ENCODE measurements around the gene TULP4.
"Not testable (repeated sequence)": the region's sequence is repeated elsewhere in the genome, so short reads cannot be mapped to it uniquely, and the experiment has no call there.

Gene TULP4

GRCh38 chr6:158312165-158312564, at the start of gene TULP4:
Gene TULP4 (plus strand): TSS chr6:158312465. CDS start chr6:158314017, 1,552 bp downstream.
- no peak for FAIRE-seq

- no peak for FAIRE-seq
These were observed 49.5 kb upstream of the TULP4 start for GRCh38 chr6:158262755-158263154.

GRCh38 chr6:158264180-158264579, 48.1 kb upstream of the TULP4 start:
- no peak for FAIRE-seq

GRCh38 chr6:158266131-158266530, 46.1 kb upstream of the TULP4 start:
- FAIRE-seq: no peak

- FAIRE-seq: no peak
These were observed 43.7 kb upstream of the TULP4 start for GRCh38 chr6:158268361-158269147.

- no peak for FAIRE-seq
These were observed 42.6 kb upstream of the TULP4 start for GRCh38 chr6:158269657-158270056.

GRCh38 chr6:158270389-158271127, 41.7 kb upstream of the TULP4 start:
- no peak for FAIRE-seq

GRCh38 chr6:158272324-158272723, 39.9 kb upstream of the TULP4 start:
- FAIRE-seq: no peak

GRCh38 chr6:158278004-158278403, 34.3 kb upstream of the TULP4 start:
- no peak for FAIRE-seq

- no peak for FAIRE-seq
These were observed 32.6 kb upstream of the TULP4 start for GRCh38 chr6:158279615-158280014.

- no peak for FAIRE-seq
These were observed 28.8 kb upstream of the TULP4 start for GRCh38 chr6:158283304-158283980.

GRCh38 chr6:158284007-158284875, 28.0 kb upstream of the TULP4 start:
- no peak for FAIRE-seq

- FAIRE-seq: no peak
These were observed 27.2 kb upstream of the TULP4 start for GRCh38 chr6:158284876-158285655.

GRCh38 chr6:158285656-158286021, 26.6 kb upstream of the TULP4 start:
- no peak for FAIRE-seq

- no peak for FAIRE-seq
These were observed 25.9 kb upstream of the TULP4 start for GRCh38 chr6:158286413-158286812.

- FAIRE-seq: no peak
These were observed 25.2 kb upstream of the TULP4 start for GRCh38 chr6:158287047-158287446.

- FAIRE-seq: no peak
These were observed 22.2 kb upstream of the TULP4 start for GRCh38 chr6:158290040-158290439.

- no peak for FAIRE-seq
These were observed 21.6 kb upstream of the TULP4 start for GRCh38 chr6:158290659-158291058.

- no peak for FAIRE-seq
These were observed 20.2 kb upstream of the TULP4 start for GRCh38 chr6:158292016-158292415.

- no peak for FAIRE-seq
These were observed 19.1 kb upstream of the TULP4 start for GRCh38 chr6:158293122-158293521.

- not testable (repeated sequence) for FAIRE-seq
These were observed 16.1 kb upstream of the TULP4 start for GRCh38 chr6:158295976-158296853.
